CD1c-positive myeloid dendritic cell (primary cell): Measurements from ENCODE around the gene RERE.
A peak's percentile ranks its signal among the peaks of the same experiment; 100 is the strongest.
"Not testable (repeated sequence)": the region's sequence is repeated elsewhere in the genome, so short reads cannot be mapped to it uniquely, and the experiment has no call there.

ENCODE experiments used
- DNase-seq: peaks from one replicate; pipeline ENCODE4 v3.0.0-alpha.2; 2016; ENCODE audit errors: extremely low spot score

The RERE gene

GRCh38 chr1:8455700-8456307, 361.6 kb downstream of the RERE start:
- no peak for DNase-seq

- no peak for DNase-seq
These were observed 367.1 kb downstream of the RERE start for GRCh38 chr1:8450312-8450711.

DNA sequence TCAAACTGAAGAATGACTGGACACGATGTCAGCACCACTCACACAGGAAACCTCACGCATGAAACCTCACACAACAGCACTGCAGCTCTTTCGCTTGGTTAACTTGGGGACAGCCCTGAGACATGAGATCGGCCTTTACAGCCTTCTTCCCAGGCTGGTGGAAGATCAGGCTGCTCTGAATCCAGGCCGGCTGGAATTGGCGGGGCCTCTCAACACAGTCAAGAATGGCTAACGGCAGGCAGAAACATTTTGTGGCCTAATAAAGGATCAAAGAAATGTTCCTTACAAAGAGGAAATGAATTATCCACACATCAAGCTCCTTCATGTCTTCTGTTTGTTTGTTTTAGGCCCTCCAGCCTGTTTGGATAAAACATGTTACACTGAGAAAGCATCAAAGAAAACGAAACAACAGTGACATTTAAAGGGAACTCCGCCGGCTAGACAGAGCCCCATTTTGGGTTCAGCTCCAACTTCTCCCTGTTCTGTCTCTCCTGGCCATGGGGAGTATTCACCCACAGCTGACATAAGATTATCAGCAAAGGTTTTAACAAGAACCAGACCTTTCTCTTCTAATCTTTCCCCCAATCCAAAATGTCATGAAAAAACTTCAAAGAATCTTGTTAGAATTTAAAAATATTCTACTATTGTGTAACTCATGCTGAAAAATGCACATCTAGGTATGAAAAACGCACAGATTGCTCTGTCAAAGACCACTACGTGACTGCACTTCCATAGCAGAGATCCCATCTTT, 368.4 kb downstream of the RERE start:
- DNase-seq, result no peak

- DNase-seq, result not testable (repeated sequence)
These were observed 368.9 kb downstream of the RERE start for GRCh38 chr1:8448505-8448904.

DNA sequence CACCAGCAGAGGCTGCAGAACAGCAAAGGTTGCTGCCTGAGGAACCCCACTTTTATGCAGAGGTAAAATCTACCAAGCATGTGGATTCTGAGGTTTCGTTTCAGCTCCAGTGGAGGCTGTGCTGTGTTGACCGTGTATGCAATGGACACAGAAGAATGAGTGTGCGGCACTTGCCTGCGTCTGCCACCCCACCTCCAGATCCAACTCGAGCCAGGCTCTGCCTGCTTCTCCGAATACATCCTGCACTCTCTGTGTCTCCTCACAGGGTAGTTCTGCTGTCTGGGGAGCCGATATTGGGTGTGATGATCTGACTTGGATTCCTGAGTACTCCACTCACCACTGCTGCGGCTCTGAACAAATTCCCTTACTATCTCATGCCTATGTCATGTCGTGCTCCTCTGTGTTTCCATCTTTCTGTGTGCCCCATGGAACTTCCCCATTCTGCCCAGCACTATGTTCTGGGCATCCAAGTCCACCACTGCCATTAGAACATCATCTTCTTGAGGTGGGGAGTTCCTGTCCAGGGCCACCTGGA, 369.8 kb downstream of the RERE start:
- no peak for DNase-seq

GRCh38 chr1:8446119-8446518, 371.3 kb downstream of the RERE start:
- not testable (repeated sequence) for DNase-seq

- no peak for DNase-seq
These were observed 373.8 kb downstream of the RERE start for GRCh38 chr1:8443558-8444194.

- no peak for DNase-seq
These were observed 376.0 kb downstream of the RERE start for GRCh38 chr1:8441426-8441825.

DNA sequence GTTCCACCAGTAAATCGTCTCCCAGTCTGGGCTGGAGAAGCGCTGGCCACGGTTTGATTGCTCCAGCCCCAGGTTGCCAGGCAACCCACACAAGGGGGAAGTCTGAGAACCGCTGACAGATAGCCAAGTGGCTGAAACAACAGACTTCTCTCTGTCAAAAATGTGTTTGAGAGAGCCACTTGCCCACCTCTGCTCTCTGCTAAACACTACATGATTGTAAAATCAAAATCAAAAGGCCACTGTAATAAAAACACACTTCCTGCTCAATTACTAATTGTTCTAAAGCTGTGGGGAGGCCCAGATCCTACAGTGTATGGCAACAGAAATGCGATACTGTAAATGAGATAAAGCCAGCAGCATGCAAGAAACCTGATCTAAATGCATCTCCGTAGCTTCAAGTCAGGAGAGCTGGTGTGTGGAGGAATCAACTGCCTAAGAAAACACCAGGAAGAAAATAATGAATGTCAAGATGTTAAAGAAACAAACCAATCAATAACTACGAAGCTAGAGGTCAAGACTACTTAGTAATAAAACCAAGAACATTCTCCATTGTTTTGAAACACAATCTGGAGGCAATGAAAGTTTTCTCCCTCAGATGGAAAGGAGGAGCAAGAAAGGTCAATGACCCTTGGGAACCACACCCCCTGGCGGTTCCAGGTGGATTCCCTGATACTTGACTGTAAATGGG, 378.3 kb downstream of the RERE start:
- peak; percentile 76 for DNase-seq

DNA sequence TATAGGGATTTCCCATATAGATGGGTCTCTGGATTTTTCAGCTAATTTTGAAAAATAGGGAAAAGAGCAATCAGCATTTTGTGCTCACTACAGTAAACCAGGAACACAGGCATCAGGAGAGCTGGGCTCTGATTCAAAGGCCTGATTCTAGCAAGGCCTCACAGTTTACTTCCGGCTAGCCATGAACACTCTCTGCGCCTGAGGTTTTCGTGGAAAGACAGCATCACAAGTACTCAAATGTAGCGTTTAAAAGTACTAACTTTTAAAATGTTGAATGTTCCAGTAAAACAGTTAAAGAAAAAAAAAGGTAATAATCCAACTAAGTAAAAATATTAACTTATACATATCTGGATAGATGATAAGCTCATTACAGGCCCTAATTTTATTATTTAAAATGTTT, 379.0 kb downstream of the RERE start:
- no peak for DNase-seq

DNA sequence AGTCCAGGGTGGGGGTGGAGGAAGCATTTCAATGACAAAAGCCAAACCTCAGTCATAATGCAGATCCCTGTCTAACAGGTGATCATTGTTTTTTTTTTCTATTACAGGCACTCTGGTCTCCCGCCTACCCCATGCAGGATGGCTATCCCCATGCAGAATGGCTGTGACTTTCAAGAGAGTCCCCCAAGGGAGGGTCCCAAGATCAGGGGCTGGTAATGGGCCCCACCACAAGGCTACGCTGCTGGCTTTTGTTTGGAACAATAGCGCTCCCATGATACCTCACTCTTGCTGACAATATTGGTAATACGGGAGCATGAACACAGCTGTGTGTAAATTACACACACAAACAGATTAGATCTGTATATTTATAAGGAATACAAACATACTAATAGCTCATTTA, 380.1 kb downstream of the RERE start:
- DNase-seq, result no peak

DNA sequence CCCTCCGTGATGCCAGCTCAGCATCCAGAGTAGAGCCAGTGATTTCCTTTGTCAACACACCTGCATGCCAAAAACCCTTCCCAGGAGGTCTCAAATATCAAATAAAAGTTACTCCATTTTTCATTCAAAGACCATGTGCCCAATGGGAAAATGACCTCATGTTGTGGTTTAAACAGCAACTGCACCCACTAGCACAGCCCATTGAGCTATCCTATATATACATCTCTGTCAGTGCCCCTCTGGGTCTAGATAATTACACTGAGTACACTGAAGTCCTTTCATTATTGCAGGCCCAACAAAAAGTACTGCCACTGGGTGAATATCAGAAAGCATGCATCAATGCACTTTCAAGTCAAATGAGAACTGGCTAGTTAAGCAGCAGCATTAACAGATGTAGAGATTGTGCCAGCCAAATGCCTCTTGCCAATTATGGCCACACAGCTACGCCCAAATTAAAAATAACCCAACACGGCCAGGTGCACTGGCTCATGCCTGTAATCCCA, 381.8 kb downstream of the RERE start:
- DNase-seq, result no peak

- no peak for DNase-seq
These were observed 383.3 kb downstream of the RERE start for GRCh38 chr1:8434101-8434500.

DNA sequence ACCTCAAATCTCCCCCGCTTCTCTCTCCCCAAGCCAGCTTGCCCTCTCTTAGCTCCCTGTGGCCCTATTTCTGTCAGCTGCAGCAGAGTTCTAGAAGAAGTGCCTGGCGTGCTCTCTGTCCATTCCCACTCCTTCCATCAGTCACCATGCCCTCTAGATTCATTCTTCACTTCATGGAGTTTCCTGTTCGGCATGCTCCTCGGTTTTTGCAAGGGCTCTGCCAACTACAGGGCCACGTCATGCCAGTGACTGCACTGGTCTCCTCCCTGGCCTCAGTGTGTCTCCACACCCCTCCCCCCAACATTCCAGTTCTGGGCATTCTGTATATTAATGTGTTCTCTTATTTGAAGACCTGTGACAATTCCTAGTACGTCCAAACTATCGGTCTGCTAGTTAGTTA, 385.7 kb downstream of the RERE start:
- DNase-seq, result no peak

- DNase-seq, result no peak
These were observed 386.4 kb downstream of the RERE start for GRCh38 chr1:8431019-8431418.

DNA sequence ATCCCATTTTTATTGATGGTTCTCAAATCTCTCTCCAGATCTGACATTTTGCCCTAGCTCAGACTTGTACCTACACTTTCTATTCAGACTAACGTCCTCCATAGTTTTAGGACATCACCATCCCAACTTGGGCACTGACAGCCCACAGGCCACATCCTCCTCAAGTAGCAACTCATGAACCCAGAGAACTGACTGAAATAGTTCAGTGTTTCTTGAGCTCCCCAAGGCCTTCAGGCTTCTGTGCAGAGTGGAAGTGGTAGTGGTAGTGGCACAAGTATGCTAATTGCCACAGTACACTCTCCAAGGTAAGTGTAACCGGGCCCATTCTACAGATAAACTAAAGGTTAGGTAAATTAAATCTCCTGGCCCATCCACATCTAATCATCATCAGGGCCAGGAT, 387.0 kb downstream of the RERE start:
- DNase-seq, result no peak

- DNase-seq, result no peak
These were observed 387.8 kb downstream of the RERE start for GRCh38 chr1:8429549-8430110.

DNA sequence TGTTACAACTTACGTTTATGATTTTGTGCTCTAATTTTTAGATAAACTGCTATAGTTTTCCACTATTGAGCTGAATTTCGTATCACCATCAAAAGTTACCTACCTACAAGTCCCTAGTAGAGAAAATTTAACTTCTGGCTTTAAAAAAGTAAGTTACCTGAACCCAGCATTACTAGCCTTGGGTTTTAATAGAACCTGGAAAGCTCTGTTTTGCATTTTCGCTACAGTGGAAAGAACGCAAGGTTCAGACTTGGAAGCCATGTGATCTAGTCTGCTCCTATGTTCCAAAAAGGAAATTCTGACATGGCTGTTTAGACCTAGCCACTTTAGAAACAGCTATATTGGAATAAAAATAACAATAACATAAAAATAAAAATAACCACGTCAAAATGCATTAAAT, 389.0 kb downstream of the RERE start:
- DNase-seq, result no peak

DNA sequence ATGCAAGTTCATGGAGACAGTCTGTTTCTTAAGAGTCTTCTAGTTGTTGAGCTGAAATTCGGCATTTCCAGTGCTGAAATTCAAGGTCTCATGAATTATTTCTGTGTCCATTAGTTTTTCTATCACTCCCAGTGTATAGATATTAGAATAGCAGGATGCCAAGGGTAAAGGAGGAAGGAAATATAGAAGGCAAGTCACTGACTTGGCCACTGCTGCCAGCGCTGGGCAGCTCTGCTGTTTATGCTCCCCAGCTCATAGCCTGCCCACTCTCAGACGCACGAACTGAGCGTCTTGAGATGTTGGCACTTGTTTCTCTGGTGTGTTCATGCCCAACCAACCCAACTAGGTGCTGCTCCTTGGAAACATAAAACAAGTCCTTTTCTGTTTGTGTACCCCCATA, 389.5 kb downstream of the RERE start:
- peak; percentile 46 for DNase-seq

DNA sequence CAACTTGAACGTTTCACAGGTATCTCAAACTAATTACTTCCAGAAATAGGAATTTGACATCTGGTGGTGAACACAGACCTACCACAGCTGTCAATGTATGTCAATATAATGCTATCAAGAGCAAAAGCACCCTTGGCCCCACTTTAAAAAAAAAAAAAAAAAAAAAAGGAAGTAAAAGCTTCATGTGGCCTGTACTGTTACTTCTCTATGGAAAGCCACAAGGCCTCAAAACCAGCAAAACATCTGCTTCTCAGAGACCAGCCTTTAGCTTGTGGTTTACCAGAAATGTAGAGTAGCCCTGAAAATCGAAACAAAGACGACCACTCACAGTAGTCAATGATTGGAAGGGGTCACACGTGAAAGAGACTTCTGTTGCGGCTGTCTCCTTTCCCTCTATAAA, 389.9 kb downstream of the RERE start:
- DNase-seq, result peak; percentile 83

- no peak for DNase-seq
These were observed 390.4 kb downstream of the RERE start for GRCh38 chr1:8426996-8427395.

DNA sequence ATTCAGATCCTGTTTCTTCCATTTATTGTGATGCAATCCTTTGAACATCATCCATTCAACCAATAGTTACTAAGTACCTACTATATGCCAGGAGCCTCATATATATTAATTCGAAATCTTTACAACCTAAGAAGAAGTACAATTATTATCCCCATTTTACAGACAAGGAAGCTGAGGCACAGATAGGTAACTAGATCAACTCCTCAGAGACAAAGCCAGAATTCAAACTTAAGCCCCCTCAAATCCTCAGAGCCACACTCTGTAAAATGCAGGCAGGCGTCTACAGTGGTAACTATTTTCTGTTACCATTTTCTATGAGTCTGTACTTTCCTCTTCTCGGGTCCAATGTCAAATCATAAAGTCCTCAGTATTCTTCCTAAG, 391.7 kb downstream of the RERE start:
- DNase-seq, result no peak
